Stimulated activated CD4-positive, alpha-beta T cell treated with anti-CD3 and anti-CD28 coated beads, Interleukin-4, amount 100 ng/mL, for 24 hours (primary cell): ENCODE data around the gene USHBP1.
A peak's percentile ranks its signal among the peaks of the same experiment; 100 is the strongest.
"Not testable (repeated sequence)": the region's sequence is repeated elsewhere in the genome, so short reads cannot be mapped to it uniquely, and the experiment has no call there.

Experiments used
- DNase-seq: peaks from one replicate; pipeline ENCODE4 v3.0.0-alpha.2; 2020

The USHBP1 gene

DNA sequence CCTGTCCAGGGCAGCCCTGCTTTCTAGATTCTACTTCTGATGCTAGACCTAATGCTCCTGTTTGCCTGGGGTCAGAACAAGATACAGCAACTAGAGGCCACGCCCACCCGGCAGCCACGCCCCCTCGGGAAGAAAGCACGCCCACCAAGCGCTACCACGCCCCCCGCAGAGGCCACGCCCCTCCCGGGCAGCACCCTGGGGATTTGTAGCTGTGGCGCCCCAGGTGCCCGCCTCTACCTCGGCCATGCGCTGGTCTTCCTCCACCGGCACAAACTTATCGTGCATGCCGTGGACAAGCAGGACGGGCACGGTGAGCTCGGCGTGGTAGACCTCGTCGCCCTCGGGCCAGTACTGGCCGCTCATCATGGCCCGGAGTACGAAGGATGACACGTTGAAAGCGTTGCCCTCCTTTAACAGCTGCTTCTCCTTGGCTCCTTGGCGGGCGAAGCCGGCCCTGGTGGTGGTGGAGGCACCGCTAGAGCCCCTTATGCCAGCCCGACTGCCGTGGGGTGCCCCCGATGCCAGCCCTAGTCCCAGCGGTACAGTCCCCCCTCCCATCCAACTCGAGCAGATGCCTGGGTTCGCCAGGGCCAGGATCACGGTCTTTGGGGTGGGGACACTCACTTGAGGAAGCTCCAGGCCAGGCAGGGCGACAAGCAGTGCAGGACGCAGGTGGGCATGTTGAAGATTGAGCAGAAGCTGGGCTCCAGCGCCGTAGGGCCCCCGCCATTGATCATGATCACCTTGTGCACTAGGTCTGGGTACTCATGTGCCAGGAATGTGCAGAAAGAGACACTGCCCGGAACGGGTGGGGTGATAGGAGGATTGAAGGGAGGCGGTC is 29.7 kb upstream of the USHBP1 start:
- DNase-seq, result peak; percentile 56

DNA sequence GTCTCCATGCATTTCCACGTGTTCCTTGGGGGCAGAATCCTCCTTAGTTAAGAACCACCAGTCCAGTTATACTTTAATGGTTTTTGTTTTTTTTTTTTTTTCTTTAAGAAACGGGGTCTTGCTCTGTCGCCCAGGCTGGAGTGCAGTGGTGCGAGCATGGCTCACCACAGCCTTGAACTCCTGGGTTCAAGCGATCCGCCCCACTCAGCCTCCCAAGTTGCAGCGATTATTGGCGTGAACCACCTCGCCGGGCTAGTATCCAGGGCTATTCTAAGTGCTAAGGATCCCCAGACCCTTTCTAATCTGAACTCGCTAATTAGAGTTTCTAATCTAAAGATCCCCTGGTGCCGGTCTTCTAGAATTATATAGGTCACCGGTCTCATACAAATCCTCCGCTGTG is 29.1 kb upstream of the USHBP1 start:
- DNase-seq, result no peak

DNA sequence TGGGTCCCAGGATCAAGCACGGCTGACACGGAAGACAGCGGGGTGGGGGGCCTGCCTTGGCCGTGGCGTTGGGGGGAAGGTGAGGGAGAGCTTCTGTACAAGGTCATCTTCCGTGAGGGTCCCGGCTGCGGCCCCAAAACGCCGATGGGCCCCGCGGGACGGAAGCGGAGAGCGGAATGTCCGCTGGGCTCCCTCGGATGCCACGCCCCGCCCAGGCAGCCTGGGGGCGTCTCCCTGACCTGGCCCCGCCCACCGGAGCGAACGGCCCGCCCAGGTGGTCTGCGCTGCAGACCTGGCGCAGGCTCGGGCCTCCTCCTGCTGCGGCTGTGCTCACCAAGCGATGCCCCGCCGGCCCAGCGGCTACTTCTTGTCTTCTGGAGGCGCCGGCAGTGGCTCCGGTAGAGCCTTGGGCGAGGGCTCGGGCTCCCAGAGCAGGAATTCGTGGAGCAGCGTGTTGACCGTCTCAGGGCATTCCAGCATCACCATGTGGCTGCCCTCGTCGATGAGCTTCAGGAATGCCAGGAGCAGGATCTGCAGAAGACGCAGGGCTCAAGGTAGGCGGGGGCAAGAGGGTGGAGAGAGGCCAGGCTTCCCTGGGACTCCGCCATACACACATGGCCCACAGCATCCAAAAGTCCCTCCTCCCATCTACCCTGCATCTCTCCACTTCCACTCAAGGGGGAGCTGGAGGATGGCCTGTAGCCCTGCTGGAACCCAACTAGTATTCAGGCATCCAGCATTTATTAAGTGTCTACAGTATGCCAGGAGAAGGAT is 27.9 kb upstream of the USHBP1 start:
- DNase-seq, result peak; percentile 79

DNA sequence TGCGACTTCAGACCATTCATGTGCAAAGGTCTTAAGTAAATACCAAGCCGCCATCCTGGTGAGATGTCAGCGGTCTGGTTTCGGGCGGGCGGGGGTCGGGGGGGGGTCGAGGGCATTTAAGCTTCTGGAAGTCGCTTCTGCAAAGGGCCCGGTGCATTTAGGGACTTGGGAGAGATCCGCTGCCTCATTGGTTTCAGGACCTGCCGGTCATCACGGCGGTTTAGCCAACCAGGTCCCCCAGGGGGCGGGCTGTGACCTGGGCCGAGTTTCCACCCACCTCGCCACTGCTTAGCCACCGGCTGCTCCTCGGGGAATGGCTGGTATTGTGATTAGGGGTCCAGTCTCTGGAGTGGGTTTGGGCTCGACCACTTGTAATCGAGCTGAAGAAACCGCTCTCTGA is 24.9 kb upstream of the USHBP1 start:
- peak; percentile 60 for DNase-seq

DNA sequence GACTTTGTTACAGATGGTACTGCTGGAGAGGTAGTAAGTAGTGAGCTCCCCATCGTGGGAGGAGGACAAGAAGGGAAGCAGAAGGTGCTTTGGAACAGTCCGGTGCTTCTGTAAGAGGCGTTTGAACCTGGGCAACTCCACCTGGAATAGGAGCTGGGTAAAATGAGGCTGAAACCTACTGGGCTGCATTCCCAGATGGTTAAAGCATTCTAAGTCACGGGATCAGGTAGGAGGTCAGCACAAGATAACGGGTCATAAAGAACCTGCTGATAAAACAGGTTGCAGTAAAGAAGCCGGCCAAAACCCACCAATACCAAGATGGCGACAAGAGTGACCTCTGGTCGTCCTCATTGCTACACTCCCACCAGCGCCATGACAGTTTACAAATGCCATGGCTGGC is 22.2 kb upstream of the USHBP1 start:
- no peak for DNase-seq

DNA sequence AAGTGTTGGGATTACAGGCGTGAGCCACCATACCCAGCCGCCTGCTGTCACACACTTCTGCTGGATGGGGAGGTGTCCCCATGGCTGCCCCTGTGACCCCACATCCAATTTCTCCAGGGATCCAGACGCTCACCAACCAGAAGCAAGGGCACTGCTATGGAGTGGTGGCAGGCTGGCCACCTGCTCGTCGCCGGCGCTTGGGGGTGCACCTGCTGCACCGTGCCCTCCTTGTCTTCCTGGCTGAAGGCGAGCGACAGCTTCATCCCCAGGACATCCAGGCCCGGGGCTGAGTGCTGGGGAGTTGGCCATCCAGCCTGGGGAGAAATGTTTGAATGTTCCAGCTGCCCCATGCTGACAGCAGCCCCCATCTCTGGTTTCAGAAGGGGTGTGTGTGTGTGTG is 21.7 kb upstream of the USHBP1 start:
- no peak for DNase-seq

DNA sequence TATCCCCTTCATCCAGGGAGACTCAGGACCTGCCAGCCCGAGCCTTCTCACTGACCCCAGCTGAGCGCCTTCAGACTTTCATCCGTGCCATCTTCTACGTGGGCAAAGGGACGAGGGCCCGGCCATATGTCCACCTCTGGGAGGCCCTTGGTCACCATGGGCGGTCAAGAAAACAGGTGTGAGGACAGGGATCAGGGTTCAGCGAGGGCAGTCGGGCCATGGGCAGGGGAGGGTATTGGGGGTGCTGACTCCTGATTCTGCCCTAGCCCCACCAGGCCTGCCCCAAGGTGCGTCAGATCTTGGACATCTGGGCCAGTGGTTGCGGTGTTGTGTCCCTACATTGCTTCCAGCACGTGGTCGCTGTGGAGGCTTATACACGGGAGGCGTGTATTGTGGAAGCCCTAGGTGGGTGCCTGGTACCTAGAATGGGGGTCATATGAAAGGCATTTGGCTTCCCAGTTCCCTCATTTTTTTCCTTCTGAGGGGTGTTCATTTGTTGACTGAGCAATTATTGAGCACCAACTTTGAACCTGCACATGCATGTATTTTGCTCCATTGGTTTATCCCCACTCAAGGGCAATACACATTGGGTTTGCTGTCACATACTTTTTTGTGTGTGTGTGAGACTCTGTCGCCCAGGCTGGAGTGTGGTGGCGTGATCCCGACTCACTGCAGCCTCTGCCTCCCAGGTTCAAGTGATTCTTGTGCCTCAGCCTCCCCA is 21.0 kb upstream of the USHBP1 start:
- DNase-seq, result no peak

DNA sequence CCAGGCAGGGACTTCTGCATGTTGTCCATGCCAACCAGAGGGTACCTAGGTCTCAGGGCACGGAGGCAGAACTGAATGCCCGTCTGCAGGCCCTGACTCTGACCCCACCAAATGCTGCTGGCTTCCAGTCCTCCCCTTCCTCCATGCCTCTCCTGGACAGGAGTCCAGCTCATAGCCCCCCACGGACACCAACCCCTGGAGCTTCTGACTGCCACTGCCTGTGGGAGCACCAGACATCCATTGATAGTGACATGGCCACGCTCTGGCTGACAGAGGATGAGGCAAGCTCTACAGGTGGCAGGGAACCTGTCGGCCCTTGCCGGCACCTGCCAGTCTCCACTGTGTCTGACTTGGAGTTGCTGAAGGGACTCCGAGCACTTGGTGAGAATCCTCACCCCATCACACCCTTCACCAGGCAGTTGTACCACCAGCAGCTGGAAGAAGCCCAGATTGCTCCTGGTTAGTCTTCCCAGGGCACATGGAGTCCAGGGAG is 19.0 kb upstream of the USHBP1 start:
- DNase-seq, result no peak

DNA sequence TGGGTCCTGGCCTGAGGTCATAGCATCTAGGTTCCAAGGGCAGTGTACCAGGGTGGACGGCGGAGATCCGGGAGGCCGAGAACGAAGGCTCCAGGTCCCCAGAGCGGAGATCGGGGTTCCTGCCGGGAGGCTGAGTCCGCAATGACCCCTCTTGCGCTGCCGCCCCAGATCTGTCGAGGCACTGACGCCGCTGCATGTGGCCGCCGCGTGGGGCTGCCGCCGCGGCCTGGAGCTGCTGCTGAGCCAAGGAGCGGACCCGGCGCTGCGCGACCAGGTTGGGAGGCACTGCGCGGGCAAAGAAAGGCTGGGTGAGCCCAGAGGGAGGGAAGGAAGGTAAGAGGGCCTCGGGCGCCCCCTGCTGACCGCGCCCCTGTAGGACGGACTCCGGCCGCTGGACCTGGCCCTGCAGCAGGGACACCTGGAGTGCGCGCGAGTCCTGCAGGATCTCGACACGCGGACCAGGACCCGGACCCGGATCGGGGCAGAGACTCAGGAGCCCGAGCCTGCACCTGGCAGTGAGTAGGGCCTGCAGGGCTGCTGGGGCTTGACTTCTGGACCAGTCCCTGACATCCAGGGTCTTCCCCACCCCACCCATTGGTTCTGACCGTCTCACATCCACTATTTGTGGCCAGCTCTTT is 18.1 kb upstream of the USHBP1 start:
- peak; percentile 84 for DNase-seq

DNA sequence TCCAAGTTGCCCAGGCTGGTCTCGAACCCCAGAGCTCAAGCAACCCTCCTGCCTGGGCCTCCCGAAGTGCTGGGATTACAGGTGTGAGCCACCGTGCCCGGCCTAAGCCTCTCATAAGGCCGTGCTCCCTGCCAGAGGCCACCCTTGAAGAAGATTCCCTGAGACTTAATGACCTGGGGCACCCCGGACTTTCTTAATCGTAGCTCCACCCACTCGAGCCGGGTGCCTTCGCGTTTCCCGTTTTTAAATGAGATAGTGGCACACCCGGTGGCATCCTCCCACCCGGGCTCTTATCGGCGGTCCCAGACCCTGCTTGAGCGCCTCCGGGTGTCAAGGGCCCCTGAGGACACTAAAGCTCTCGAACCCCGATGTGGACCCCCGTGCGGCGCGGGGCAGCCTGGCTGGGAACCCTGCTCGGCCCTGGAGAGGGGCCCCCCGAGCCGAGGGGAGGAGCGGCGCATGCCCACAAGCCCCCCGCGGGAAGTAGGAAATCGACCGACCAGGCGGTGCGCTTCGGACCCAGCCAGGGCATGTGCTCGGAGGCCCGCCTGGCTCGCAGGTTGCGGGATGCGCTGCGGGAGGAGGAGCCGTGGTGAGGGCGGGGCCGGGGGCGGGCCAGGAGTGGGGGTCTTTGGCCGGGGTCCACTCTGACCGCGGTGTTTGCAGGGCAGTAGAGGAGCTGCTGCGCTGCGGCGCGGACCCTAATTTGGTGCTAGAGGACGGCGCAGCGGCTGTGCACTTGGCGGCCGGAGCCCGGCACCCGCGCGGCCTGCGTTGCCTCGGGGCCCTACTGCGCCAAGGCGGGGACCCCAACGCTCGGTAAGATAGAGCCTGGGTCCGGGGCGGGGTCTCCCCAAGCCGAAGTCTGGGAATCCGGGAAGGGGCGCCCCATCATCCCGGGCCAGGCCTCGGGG is 17.1 kb upstream of the USHBP1 start, which contains the start of gene ANKLE1:
Gene ANKLE1 (plus strand): TSS at position 511 of the 914 bp plus-strand sequence. CDS start 20 bp downstream, at position 531.
- DNase-seq, result peak; percentile 65

DNA sequence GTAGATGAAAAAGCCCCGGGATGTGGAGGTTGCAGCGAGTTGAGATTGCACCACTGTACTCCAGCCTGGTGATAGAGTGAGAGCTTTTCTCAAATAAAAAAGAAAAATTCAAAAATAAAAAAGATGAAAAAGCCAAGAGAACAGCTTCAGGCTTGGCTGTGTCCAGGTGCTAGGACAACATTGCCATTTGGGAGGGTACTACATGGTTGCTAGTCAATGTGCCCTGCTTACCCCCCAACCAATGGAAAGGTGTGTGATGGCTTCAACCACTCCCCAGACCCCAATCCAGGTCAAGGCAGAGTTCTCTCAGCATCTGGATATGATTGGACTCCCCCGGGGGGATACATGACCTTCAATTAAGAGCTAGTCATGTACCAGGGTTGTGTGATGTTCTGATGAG is 14.9 kb upstream of the USHBP1 start:
- DNase-seq, result no peak

DNA sequence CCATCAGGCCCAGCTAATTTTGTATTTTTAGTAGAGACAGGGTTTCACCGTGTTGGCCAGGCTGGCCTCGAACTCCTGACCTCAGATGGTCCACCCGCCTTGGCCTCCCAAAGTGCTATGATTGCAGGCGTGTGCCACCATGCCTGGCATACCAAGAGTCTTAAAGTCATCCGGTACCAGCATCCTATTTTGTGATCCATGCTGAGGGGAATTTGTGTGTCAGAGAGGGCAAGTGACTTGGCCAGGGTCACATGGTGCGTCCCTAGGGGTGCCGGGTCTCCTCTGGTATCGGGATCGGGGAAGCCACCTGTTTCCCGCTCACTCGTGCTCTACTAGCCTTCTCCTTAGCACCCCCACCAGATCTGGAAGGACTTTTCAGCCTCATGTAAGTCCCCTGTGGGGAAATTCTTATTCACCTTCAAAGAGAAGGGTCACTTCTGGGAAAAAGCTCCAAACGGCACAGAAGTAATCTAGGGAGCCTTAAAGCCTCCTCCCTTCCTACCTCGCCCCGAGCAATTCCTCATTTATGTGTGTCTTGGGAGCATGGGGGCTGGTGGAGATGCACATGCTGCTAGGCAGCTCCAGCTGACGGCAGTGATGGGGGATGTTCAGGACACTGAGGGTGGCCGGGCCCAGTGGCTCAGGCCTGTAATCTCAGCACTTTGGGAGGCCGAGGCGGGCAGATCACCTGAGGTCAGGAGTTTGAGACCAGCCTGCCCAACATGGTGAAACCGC is 11.1 kb upstream of the USHBP1 start:
- DNase-seq, result no peak

DNA sequence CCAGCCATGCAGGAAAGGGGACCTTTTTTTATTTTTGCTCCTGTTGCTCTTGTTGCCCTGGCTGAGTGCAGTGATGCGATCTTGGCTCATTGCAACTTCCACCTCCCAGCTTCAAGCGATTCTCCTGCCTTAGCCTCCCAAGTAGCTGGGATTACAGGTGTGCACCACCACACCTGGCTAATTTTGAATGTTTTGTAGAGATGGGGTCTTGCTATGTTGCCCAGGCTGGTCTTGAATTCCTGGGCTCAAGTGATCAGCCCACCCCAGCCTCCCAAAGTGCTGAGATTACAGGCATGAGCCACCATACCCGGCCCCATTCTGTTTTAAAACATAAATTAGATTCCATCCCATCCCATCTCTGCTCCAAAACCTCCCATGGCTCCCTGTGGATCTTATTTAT is 10.3 kb upstream of the USHBP1 start:
- not testable (repeated sequence) for DNase-seq

DNA sequence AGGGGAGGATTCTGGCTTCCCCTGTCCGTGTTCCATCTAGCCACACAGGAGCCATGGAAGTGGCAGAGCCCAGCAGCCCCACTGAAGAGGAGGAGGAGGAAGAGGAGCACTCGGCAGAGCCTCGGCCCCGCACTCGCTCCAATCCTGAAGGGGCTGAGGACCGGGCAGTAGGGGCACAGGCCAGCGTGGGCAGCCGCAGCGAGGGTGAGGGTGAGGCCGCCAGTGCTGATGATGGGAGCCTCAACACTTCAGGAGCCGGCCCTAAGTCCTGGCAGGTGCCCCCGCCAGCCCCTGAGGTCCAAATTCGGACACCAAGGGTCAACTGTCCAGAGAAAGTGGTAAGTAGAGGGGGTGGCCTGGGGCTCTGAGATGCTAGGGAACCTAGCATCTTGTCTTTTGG is 4.2 kb upstream of the USHBP1 start:
- no peak for DNase-seq

DNA sequence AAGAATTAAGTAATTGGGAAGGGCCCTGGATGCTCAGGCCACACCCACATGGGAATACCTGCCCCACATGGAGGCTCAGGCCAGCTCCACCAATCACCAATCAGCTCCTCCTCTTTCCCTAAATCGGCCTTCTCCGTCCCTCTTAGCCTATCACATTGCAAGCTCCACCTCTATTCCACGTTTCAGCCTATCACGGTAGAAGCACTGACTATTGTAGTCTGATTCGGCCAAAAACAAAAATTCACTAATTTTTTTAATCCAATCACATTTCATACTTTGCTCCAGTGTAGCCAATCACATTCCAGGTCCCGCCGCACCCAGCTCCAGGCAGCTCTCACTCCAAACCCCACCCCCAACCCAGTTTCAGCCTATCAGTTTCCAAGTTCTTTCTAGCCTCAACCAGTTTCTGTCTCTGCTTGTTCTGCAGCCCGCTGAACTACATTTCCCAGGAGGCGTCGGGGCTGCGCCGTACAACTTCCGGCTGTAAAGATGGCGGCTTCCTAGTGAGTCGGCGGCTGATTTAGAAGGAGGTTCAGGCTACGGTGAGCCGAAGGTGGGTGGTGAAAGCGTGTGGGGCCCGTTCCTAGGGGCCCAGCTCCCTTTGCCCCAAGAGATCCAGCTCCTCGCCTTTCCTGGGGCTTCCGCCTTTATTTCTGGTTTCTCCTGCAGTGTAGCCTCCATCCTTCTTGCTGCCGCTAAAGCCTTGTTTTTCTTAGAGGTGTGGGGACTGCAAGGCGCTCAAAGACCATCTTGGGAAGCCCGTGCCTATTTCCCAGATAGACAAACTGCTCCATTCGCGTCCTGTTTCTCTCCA is 2.6 kb upstream of the USHBP1 start, which contains the start of gene BABAM1:
Gene BABAM1 (plus strand): TSS at position 469 of the 814 bp plus-strand sequence. CDS start 1,364 bp downstream, outside the sequence.
- peak; percentile 97 for DNase-seq

DNA sequence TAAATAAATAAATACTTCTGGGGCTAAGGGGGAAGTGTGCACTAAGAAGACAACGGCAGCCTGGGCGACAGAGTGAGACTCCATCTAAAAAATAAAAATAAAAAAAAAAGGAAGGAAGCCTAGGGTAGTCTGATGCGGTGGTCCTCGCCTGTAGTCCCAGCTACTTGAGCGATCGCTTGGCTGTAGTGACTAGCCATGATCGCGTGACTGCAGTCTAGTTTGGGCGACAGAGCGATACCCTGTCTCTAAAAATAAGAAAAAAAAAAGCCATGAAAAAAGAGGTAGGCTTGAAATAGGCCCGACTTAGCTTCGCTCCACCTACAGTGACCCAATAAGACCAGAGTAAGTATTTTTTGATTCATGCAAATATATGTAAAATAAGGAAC is 2.0 kb upstream of the USHBP1 start:
- no peak for DNase-seq

DNA sequence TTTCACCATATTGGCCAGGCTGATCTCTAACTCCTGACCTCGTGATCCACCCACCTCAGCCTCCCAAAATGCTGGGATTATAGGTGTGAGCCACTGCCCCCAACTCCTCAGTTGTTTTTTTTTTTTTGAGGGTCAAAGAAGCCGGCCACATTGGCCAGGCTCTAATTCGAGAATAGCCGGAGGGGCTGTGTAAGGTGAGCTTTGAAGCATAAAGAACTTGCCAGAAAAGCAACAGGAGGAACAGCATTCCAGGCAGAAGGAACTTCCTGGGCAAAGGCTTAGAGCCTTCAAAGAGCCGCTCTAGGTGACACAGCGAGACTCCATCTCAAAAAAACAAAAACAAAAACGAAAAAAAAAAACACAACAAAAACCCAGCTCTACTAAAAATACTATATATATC is 1.5 kb upstream of the USHBP1 start:
- no peak for DNase-seq

DNA sequence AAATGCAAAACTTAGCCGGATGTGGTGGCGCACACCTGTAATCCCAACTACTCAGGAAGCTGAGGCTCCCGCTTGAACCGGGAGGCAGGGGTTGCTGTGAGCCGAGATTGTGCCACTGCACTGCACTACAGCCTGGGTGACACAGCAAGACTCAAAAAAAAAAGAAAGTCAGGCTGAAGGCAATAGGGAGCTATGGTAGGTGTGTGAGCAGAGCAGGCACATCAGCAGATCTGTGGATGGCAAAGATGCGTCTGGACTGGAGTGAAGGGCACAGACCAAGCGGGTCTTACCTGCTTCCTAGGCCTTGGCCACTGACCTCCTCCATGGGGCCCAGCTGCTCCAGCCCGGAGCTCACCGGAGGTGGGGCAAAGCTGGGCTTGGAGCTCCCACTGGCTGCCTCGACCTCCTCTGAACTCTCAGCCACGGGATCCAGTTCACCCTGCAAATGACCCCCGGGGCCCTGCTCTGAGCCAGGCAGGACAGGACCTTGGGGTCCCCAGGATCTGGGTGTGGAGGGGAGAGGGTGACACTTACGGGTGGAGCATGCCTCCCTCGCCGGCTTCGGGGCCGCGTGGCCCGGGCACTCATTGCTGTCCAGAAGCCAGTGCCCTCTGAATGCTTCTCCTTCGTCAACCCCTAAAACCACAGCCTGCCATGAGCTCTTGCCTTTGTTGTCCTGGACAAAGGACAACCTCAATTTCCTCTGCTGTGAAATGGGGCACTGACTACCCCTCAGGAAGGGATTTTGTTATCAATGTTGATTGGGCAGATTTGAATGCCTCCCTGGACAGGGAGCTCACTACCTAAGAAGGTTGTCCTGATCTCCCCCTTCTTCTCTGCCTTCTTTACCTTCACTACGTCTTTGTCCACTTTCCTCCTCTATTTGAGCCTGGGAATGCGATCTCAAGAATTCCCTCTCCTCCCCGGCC is 569 bp downstream of the USHBP1 start:
- DNase-seq, result no peak

DNA sequence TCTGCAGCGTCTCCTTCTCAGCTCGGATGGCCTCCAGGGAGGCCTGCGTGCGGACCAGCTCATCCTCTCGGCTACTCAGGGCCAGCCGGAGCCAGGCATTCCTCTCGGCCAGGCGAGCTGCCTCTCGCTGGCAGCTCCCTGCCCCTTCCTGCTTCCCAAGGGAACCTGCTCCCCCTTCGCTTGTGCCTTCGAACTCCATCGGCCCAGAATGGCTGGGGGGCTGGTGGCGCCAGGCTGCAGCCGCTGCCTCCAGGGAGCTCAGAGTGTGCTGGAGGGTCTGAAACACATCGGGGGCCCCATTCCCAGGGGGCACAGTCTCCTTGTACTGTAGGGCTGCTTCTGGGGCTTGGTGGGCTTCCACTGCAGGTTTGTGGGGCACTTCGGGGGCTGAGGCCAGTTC is 2.0 kb downstream of the USHBP1 start:
- DNase-seq, result no peak
